KMS-11 (cell line): ENCODE data around the gene EFNA1.

Experiments
- H2AFZ ChIP-seq: fragments of 200-600 bp; sonication (generic); 2 replicates; pipeline ENCODE4 v1.6.1; 2016; ENCODE audit warnings: antibody characterized with exemption, mixed run types, low read depth
- H3K27ac ChIP-seq: fragments of 200-600 bp; sonication (generic); 2 replicates; pipeline ENCODE4 v1.6.1; 2016; ENCODE audit warnings: mild to moderate bottlenecking, mixed run types
- H3K27me3 ChIP-seq: fragments of 200-600 bp; sonication (generic); 2 replicates; pipeline ENCODE4 v1.6.1; 2017; ENCODE audit warnings: mild to moderate bottlenecking, low read depth, mixed run types, moderate library complexity; ENCODE audit not compliant: insufficient read depth
- H3K36me3 ChIP-seq: fragments of 200-600 bp; sonication (generic); 2 replicates; pipeline ENCODE4 v1.6.1; 2017; ENCODE audit warnings: mild to moderate bottlenecking, mixed run types; ENCODE audit not compliant: insufficient read depth
- H3K4me1 ChIP-seq: fragments of 200-600 bp; sonication (generic); 2 replicates; pipeline ENCODE4 v1.6.1; 2016; ENCODE audit warnings: mild to moderate bottlenecking, low read depth, mixed run types; ENCODE audit not compliant: poor library complexity, severe bottlenecking
- H3K4me2 ChIP-seq: fragments of 200-600 bp; sonication (generic); 2 replicates; pipeline ENCODE4 v1.7.0; 2016; ENCODE audit warnings: mild to moderate bottlenecking, mixed run types
- H3K4me3 ChIP-seq: fragments of 200-600 bp; sonication (generic); IDR thresholded peaks from 2 replicates; pipeline ENCODE4 v1.6.1; 2017; ENCODE audit warnings: low read depth, low read length, mixed read lengths; ENCODE audit not compliant: insufficient read depth
- H3K79me2 ChIP-seq: fragments of 200-600 bp; sonication (generic); 2 replicates; pipeline ENCODE4 v1.6.1; 2016; ENCODE audit warnings: low read depth, mixed run types; ENCODE audit not compliant: insufficient read depth
- H3K9ac ChIP-seq: fragments of 200-600 bp; sonication (generic); 2 replicates; pipeline ENCODE4 v1.6.1; 2016; ENCODE audit warnings: mild to moderate bottlenecking, mixed run types
- H4K20me1 ChIP-seq: fragments of 200-600 bp; sonication (generic); 2 replicates; pipeline ENCODE4 v1.6.1; 2016; ENCODE audit warnings: mild to moderate bottlenecking, mixed run types; ENCODE audit not compliant: insufficient read depth
- TF ChIP-seq, protein P1 (sequence below): fragments of 200-600 bp; sonication (generic); conservative IDR thresholded peaks from 2 replicates; pipeline ENCODE4 v1.6.1; 2017; ENCODE audit warnings: low read depth, mild to moderate bottlenecking, antibody characterized with exemption, low read length, moderate library complexity, mixed read lengths

EFNA1 gene

DNA sequence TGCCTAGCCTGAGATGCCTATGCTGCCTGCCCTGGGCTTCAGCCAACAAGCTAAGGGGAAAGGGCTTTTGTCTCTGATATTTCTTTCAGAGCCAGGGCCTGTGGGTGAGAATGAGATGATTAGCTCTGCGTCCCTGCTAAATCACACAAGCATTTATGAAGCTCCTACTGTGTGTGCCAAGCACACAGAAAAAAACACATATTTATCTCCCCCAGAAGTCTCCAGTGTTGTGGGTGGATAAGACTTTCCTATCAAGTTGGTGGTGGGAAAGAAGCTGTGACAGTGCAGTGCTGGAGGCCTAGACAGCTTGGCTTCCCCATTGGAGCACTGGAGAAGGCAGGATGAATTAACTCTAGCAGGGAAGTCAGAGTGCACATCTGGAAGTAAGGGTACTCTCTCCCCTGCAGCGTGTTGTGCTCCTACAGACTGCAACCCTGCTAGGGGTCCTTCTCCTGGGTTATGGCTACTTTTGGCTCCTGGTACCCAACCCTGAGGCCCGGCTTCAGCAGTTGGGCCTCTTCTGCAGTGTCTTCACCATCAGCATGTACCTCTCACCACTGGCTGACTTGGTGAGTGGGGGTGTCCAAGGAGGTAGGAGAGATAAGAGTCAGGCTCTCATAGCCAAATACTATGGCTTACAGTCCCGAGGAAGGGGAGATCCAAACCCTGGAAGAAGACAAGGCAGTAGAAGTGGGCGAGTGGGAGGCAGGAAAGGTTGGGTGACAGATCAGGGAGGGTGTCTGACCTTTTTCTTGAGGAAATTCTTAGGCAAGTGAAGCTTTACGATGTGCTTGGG is 9.7 kb downstream of the EFNA1 start:
- H3K4me3 ChIP-seq = no peak overlapping the region
- TF ChIP-seq, protein P1, sequence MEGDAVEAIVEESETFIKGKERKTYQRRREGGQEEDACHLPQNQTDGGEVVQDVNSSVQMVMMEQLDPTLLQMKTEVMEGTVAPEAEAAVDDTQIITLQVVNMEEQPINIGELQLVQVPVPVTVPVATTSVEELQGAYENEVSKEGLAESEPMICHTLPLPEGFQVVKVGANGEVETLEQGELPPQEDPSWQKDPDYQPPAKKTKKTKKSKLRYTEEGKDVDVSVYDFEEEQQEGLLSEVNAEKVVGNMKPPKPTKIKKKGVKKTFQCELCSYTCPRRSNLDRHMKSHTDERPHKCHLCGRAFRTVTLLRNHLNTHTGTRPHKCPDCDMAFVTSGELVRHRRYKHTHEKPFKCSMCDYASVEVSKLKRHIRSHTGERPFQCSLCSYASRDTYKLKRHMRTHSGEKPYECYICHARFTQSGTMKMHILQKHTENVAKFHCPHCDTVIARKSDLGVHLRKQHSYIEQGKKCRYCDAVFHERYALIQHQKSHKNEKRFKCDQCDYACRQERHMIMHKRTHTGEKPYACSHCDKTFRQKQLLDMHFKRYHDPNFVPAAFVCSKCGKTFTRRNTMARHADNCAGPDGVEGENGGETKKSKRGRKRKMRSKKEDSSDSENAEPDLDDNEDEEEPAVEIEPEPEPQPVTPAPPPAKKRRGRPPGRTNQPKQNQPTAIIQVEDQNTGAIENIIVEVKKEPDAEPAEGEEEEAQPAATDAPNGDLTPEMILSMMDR = no peak
- H3K4me1 ChIP-seq = peaks cover 39% of the 10 kb centered on the region
- peaks cover 15% of the 10 kb centered on the region for H3K27me3 ChIP-seq
- H3K79me2 ChIP-seq = peaks cover 30% of the 10 kb centered on the region
- no peaks in the 10 kb centered on the region for H3K36me3 ChIP-seq
- no peaks in the 10 kb centered on the region for H4K20me1 ChIP-seq
- no peak overlapping the region for H3K9ac ChIP-seq
- no peak overlapping the region; the same call in 1 of the 2 replicates for H3K27ac ChIP-seq
- no peak overlapping the region for H2AFZ ChIP-seq
- peak overlapping the region; percentile 83 for H3K4me2 ChIP-seq

DNA sequence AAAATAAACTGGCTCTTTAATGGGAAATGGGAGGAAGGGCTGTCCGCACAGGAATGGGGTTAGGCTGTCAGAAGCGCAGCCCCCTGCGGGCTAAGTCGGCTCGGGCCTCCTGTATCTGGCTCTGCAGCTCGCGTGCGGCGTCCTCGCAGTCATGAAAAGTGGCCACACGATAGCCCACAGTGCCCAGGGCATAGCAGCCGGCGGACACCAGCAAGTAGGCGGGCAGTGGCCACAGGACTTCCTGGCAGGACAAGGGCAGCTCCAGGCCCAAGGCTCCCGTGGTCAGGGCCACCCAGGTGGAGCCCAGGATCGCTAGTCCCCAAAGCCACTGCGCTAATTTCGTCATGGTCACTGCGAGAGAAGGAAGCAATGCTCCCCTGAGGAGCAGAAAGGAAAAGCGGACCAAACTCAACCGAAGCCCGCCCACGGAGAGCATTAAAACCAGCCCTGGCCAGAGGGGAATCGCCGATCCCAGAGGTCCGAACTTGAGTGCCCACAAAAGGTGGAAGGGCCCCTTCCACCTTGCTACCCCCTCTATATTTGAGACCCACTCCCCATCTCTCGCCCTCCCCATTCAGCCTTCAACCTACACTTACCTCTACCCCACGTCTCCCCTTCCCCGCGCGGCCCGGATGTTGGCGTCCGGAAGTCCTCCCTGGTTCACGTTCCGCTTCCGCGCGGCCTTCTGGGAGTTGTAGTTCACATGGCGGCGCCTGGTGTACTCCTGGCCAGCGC is 12.4 kb downstream of the EFNA1 start, which contains the start of gene DPM3:
DPM3 (minus strand) TSS at position 637 of the 735 bp plus-strand sequence; CDS start at position 346, 291 bp downstream.
- Histone ChIP-seq H3K79me2 (peaks cover 30% of the 10 kb centered on the region), H3K36me3 (no peaks in the 10 kb centered on the region), H3K4me2 (peak within 1 kb of the TSS; percentile 62), H3K4me3 (peak within 1 kb of the TSS; percentile 100), H3K27ac (peak within 1 kb of the TSS; percentile 17; the same call in 1 of the 2 replicates), H3K9ac (peak within 1 kb of the TSS; percentile 55; the same call in 1 of the 2 replicates), H4K20me1 (no peaks in the 10 kb centered on the region), H2AFZ (peak within 1 kb of the TSS; percentile 70), H3K4me1 (peaks cover 29% of the 10 kb centered on the region), H3K27me3 (peaks cover 37% of the 10 kb centered on the region)
- TF ChIP-seq, protein P1 = no peak

DNA sequence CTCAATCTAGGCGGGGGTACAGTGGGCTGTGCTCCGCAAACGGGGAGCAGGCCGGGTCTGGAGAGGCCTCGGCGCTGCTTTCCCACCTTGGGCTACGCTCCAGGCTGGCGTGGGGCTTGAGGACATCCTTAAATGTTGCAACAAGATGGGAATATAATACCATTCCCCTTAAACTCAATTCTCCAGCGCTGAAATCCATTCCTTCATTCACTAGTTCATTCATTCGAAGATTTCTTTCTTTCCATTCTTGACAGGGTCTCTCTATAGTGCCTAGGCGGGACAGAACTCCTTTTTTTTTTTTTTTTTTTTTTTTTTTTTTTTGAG is 12.9 kb downstream of the EFNA1 start:
- Histone ChIP-seq H3K27ac (no peak overlapping the region), H3K27me3 (peaks cover 42% of the 10 kb centered on the region), H4K20me1 (no peaks in the 10 kb centered on the region), H3K4me3 (peak overlapping the region; percentile 100), H3K9ac (peak overlapping the region; percentile 55; the same call in 1 of the 2 replicates), H3K79me2 (peaks cover 30% of the 10 kb centered on the region), H3K4me1 (peaks cover 29% of the 10 kb centered on the region), H3K4me2 (peak overlapping the region; percentile 62), H3K36me3 (no peaks in the 10 kb centered on the region), H2AFZ (peak overlapping the region; percentile 70)
- TF ChIP-seq, protein P1 = no peak

GRCh38 chr1:155141749-155142148 is 14.1 kb downstream of the EFNA1 start:
- H3K4me1 ChIP-seq = peaks cover 27% of the 10 kb centered on the region
- H3K9ac ChIP-seq = no peak overlapping the region
- H4K20me1 ChIP-seq = no peaks in the 10 kb centered on the region
- H3K27ac ChIP-seq = no peak overlapping the region
- H3K27me3 ChIP-seq = peaks cover 49% of the 10 kb centered on the region
- no peak overlapping the region for H3K4me2 ChIP-seq
- TF ChIP-seq, protein P1 = no peak
- H3K4me3 ChIP-seq = no peak overlapping the region
- no peak overlapping the region for H2AFZ ChIP-seq
- H3K79me2 ChIP-seq = peaks cover 27% of the 10 kb centered on the region
- no peaks in the 10 kb centered on the region for H3K36me3 ChIP-seq
